ENCODE measurements around the gene SEMG2.

DNA sequence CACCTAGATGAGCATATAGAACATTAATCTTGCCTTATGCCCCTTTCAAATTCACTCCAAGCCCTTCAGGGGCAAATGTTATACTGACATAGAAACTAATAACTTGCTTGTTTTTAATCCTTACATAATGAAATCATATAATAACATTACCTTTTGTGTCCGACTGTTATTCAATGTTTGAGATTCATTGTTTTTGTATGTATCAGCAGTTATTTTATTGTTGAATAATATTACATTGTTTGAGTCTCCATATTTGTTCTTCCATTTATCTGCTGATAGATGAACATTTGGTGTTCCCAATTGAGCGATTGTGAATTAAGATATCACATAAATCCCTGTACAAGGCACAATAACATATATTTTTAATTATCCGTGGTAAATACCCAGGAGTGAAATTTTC, 8.3 kb upstream of the SEMG2 start:
- TF ChIP-seq POLR2A (IDR thresholded peaks at IDR 0.05; ENCODE audit: borderline replicate concordance, extremely low read depth, insufficient read depth, insufficient read length) (no peak), EZH2 (IDR thresholded peaks at IDR 0.05) (no peak), POLR2AphosphoS5 (IDR thresholded peaks at IDR 0.05; ENCODE audit: low read depth, low read length) (no peak), RAD21 (IDR thresholded peaks at IDR 0.05; ENCODE audit: low read depth) (no peak), SP1 (IDR thresholded peaks at IDR 0.05; ENCODE audit: low read depth) (no peak)
- TF ChIP-seq, protein P1, sequence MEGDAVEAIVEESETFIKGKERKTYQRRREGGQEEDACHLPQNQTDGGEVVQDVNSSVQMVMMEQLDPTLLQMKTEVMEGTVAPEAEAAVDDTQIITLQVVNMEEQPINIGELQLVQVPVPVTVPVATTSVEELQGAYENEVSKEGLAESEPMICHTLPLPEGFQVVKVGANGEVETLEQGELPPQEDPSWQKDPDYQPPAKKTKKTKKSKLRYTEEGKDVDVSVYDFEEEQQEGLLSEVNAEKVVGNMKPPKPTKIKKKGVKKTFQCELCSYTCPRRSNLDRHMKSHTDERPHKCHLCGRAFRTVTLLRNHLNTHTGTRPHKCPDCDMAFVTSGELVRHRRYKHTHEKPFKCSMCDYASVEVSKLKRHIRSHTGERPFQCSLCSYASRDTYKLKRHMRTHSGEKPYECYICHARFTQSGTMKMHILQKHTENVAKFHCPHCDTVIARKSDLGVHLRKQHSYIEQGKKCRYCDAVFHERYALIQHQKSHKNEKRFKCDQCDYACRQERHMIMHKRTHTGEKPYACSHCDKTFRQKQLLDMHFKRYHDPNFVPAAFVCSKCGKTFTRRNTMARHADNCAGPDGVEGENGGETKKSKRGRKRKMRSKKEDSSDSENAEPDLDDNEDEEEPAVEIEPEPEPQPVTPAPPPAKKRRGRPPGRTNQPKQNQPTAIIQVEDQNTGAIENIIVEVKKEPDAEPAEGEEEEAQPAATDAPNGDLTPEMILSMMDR (IDR thresholded peaks at IDR 0.05 in 2 of 3, conservative IDR thresholded peaks at IDR 0.05 in 1 of 3; ENCODE audit: borderline replicate concordance in 1 of 3, insufficient read depth in 1 of 3, low read depth in 2 of 3, low read length in 2 of 3): no peak
- TF ChIP-seq, protein P2, sequence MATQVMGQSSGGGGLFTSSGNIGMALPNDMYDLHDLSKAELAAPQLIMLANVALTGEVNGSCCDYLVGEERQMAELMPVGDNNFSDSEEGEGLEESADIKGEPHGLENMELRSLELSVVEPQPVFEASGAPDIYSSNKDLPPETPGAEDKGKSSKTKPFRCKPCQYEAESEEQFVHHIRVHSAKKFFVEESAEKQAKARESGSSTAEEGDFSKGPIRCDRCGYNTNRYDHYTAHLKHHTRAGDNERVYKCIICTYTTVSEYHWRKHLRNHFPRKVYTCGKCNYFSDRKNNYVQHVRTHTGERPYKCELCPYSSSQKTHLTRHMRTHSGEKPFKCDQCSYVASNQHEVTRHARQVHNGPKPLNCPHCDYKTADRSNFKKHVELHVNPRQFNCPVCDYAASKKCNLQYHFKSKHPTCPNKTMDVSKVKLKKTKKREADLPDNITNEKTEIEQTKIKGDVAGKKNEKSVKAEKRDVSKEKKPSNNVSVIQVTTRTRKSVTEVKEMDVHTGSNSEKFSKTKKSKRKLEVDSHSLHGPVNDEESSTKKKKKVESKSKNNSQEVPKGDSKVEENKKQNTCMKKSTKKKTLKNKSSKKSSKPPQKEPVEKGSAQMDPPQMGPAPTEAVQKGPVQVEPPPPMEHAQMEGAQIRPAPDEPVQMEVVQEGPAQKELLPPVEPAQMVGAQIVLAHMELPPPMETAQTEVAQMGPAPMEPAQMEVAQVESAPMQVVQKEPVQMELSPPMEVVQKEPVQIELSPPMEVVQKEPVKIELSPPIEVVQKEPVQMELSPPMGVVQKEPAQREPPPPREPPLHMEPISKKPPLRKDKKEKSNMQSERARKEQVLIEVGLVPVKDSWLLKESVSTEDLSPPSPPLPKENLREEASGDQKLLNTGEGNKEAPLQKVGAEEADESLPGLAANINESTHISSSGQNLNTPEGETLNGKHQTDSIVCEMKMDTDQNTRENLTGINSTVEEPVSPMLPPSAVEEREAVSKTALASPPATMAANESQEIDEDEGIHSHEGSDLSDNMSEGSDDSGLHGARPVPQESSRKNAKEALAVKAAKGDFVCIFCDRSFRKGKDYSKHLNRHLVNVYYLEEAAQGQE (IDR thresholded peaks at IDR 0.05; ENCODE audit: low read depth): no peak
- TF ChIP-seq, protein P3, sequence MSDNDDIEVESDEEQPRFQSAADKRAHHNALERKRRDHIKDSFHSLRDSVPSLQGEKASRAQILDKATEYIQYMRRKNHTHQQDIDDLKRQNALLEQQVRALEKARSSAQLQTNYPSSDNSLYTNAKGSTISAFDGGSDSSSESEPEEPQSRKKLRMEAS (IDR thresholded peaks at IDR 0.05): no peak
